ENCODE data around the gene THRAP3.

The THRAP3 gene

DNA sequence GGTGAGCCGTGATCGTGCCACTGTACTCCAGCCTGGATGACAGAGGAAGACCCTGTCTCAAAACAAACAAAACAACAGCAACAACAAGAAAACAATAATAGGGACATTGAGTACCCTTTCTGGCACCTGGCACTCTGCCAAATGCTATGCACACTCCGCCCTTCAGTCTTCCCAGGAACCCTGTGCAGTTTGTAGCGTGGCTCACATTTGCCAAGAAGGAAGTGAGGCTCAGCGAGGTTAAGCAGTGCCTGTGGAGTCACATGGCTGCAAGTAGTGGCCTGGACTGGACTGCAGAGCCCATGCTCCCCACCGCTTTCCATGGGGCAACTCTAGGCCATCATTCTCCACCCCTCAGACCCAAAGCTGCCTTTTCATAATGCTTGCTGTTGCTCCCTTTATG, 104.5 kb downstream of the THRAP3 start:
- no peak for DNase-seq

DNA sequence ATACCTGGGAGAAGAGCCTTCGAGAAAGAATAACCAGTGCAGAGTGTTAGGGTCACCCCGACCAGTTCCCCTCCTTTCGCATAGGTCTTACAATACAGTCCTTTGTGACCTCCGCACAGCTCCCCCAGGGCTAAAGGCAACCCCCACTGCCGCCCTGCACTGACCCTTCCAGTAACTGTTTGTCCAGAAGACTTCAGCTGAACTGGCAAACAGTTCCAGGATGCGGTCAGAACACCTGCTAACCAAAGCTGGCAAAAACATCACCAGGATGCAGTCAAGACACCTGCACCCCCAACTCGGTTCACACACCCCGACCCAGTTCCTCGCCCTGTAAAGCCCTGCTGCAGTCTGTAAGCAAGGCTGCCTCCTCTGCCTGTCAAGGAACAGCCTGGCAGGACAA, 105.6 kb downstream of the THRAP3 start:
- no peak for DNase-seq

DNA sequence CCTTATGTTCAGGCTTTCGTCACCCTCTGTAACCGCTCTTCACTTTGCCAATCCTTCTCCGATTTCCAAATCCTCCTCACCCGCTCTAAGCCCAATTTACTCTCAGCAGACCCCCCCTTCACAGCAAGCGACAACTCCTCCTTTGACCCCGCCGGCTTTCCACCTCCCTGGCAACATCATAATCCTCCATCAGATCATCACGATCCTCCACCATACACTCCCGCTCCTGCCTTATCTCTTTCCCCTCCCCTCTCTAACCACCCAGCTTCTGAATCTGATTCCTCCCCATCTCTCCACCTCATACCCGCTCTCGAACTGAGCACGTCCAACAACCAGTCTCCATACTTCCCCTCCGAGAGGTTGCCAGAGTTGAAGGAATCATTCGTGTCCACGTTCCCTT, 106.7 kb downstream of the THRAP3 start:
- DNase-seq = no peak

DNA sequence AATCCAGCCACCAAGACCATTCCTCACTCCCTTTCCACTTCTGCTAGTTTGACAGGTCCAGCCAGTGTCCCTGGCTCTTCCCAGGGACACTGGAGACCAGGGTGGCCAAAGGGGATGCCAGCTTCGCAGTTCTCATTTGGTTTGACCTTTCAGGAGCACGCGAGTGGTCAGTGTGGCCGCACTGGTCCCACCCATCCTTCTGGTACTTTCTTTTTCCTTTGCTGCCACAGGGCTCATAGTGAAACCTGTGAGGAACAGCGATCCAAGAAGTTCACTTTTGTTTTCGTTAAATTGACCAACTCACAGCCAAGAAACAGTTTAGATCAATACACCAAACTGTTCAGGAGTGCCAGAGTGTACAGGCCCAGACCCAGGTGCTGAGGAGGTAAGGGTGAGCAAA, 113.6 kb downstream of the THRAP3 start:
- DNase-seq = no peak

DNA sequence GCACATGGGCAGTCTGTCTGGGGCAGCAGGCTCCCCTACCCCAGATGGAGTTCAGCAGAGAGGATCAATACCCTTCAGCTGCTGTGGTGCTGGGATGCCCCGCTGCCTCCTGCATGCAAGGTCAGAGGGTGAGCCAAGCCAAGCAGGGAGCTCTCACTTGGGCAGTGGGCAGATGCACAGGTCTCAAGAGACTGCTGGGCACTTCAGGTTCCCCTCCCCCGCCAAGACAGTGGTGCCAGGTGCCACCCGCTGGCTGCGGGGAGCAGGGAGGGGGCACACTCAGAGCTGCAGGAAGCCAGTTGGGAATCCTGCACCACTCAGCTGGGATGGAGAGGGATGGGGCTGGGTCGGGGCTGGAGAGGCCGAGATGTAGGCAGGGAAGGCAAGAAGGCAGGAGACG, 115.0 kb downstream of the THRAP3 start:
- no peak for DNase-seq

DNA sequence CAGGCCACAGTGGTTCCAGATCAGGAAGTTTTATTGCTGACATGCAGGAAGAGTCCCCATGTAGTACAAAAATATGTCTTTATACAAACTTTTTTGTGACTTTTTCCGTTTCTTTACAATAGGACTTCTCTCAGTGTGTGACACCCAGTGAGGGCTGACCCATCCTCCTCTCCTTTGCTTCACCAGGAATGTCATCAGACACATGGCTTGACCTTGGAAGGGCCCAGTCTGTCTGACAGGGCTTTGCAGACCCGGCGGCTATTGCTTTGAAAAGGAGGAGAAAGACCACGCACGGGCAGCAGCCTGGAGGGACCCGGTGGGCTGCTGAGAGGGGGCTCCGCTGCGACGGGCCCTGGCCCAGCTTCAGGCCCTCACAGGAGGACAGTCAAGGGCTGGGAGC, 115.4 kb downstream of the THRAP3 start:
- DNase-seq = no peak

DNA sequence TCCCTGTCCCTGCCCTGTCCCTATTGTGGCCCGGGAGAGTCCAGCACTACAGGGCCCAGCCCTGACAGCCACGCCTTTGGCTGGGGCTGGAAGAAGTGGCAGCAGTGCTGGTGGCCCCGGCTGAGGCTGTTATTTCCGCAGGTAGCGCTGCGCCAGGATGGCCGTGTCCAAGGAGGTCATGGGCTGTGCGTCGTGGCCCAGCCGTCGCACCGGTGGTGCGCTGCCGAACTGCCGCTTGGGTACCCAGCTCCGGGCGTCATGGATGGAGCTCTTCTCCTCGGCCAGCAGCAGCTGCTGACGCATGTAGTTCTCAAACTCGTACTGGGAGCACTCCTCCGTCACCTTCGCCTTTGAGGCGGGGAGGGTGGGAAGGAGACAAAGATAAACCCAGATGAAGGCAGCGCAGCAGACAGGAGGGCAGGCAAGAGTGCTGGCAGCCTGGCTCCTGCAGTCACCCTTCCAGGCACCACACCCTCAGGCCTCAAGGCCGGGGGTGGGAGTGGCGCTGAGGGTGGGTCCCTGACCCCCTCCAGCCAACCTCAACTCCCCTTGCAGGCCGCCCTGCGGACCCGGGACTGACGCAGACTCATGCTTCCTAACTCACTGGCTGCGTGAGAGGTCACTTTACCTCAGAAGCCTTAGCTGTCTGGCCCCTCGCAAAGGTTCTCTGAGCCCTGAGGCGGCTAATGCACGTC, 117.5 kb downstream of the THRAP3 start:
- DNase-seq = no peak

DNA sequence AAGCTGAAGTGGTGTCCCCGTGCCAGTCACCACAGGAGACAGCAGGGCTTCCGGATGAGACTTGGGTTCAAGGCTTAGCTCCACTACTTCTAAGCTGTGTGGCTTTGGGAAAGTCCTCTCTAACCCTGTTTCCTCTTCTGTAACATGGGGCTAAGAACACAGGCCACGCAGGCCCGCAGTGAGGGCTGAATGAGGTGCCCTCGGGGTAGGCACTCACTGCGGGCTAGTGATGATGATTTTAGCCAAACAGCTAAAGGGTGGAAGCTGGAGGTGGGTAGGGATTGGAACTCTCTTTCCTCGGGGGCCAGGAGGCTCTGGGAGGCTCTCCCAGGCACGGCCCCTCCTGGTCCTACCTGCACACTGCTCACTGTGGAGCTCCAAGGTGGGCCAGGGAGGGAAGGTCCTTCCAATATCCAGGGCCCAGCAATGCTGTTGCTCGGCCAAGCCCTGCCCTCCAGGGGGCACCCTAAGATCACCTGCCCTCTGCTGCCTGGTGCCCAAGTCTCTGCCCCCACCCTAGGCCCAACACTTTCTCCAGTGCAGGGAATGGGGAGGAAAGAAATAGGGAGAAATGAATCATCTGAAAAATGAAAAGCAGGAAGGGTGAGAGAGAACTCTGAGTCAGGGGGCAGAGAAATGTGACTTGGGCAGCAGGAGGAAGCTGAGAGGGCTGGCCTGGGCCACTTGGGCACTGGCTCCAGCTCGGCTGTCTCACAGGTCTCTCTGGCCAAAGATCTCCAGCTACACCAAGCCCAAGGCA, 118.4 kb downstream of the THRAP3 start:
- no peak for DNase-seq

DNA sequence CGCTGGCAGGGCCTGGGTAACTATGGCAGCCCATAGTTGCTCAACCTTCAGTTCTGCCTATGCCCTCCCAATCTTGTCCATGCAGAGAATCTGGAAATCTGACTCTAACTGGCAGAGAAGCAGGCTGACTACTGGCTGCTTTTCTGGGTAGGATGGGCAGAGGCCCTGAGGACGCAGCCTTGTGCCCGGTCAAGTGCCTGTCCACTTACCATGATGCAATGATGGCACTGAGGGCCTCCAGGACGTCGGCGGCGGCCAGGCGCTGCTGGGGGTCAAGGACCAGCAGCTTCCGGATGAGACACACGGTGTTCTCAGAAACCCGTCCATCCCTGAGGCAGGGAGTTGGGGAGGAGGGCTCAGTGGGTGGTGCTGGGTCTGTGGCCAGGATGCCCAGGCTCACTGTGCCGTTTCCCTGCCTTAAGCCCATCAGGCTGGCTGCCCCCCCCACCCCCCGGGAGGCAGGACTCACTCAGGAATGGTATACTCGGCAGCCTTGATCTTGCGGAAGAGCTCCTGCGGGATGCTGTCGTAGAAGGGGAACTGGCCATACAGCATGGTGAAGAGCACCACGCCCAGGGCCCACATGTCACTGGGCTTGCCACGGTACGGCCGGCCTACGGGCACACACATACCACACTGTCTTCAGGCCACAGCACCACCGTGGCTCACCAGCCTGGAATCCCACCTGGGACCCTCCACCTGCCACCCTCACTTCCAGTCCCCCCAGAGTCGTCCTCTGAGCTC, 119.6 kb downstream of the THRAP3 start:
- DNase-seq = no peak

DNA sequence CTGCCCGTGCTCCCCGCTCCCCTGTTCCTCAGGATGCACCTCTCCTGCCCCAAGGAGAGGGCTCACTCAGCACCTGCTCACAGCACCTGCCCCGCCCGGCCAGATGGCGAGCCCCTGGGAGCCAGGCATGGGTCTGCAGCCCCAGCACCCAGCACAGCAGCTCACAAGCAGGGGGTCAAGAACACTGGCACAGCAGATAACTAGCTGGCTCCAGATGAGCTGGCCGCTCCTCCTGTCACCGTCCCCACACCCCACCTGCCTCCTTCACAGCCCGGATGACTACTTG, 120.1 kb downstream of the THRAP3 start:
- no peak for DNase-seq

DNA sequence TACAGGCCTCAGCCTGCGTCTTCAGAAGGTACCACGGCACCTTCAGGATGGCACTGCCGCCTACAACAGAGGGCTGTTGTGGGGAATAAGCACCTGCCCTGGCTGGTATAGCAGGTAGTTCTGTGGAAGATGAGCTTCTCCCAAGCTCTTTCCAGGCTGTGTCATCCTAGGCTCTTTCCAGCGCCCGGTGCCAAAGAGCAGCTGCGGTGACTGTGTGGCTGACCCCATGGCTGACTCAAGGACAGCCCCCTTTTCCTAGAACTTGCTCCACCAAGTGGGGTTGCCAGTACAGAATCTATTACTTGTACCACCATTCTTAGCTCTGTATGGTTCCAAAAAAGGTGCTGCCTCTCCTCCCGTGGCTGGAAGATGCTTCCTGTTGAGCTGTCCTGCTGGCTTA, 121.1 kb downstream of the THRAP3 start:
- DNase-seq = no peak

DNA sequence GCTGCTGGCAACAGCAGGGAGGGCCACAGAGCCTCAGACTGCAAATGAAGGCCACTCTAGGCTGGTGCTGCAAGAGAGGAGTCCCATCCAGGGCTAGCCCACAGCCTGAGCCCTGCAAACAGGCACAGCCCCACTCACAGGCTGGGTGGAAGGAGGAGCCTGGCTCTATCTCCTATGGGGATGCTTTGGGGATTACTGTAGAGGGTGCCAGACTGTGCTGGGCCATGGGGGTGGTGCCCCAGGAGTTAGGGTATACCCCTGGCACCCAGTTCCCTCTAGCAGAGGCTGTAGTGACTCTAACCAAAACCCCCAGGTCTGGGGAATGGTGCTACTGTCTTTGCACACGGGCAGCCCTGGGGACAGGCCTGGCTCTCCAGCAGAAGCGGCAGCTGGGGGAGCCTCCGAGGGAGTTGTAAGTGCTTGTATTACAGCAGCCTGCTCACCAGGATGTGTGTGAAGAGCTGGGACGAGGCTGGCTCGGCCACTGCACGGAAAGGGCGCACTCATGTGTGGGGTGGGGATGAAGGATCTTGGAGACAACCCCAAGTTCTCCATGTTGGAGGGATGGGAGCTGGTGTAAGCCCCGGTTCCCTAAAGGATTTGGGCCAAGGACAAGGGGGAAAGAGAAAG, 122.6 kb downstream of the THRAP3 start:
- no peak for DNase-seq

DNA sequence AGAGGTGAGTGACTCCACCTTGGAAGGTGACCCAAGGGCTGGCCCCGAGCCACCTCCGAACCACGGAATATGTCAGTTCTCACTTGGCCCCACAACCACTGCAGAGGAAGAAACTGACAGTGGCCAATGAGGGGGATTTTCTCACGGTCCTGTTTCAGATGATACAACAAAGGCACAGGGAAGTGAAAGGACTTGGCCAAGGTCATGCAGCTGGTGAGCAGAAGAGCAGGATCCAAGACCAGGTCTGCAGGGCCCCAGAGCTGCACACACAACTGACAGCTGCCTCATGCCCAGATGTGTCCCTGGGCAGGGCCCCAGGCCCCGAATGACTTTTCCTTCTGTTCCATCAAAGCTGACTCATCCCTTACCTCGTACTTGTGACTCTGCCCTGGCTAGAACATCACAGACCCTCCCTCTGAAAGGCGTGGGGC, 125.0 kb downstream of the THRAP3 start:
- DNase-seq = no peak

DNA sequence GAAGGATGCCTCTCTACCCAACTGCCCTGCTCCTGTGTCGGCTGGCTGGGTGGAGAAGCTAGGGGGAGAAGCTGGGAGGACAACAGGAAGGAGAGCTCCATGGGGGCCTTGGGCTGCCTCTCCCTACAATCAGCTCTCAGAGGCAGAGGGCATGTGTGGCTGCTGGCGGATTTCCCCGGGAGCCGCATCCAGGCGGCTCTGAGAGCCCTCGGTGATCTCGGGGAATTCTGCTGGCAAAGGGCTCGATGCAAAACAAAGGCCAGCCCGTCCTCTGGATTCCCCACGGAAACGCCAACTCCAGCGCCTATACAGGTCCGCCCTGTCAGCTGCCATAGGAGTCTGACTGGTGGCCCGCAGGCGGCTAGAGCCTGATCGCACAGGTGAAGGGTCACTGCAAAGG, 125.6 kb downstream of the THRAP3 start:
- DNase-seq = no peak

DNA sequence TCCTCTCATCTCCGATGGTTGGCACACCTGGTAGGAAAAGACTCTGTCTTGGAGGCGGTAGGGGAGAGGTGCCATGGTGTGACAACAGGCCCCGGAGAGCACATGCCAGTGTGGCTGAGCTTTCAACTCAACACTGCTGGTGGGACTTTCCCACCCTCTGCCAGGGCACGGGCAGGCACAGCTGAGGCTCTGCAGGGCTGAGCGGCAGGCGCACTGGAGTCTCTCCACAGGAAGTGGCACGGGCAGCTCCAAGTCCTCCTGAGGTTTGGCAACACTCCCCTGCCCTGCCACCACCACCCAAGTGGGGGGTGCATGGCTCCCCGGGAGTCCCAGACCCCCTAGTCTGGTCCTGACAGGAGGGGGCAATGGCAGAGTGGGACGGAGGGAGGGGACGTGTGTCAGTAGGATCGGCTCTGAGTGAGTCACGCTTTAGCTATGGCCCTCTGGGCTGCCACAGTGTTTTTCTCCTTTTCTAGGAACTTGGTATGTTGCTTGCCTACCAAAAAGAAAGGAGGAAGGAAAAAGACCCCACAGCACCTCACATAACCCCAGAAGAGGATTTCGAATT, 126.5 kb downstream of the THRAP3 start:
- no peak for DNase-seq

DNA sequence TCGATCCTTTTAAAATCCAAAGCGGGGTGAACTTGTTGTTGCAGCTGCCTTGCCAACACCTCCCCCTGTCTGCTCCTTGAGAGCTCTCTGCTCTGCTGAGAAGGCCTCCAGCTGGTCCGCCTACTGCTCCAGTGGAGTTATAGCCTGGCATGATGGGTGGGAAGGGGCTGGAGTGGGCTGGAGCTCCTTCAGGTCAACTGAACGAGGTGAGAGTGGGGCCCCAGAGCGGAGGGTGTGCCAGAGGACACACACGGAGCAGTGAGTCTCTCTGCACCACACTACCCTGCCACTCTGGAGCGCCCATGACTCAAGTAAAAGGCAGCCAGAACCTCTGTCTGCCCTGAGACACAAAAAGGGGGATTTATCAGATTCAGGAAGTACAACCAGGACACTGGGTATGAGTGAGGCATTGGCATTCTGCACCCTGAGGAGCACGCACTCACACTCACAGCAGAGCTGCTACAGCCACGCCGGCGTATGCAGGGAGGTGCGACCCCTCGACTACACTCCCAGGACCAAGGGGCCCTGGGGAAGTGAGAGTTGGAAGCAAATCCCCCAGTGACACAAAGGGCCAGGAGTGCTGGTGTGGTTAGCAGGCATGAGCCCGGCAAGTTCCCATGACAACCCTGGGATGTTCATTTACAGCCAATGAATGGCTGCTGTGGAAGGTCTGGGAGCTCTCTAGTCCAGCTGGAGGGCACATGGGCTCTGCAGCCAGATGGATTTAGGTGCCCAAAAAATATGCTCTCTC, 127.2 kb downstream of the THRAP3 start:
- no peak for DNase-seq

DNA sequence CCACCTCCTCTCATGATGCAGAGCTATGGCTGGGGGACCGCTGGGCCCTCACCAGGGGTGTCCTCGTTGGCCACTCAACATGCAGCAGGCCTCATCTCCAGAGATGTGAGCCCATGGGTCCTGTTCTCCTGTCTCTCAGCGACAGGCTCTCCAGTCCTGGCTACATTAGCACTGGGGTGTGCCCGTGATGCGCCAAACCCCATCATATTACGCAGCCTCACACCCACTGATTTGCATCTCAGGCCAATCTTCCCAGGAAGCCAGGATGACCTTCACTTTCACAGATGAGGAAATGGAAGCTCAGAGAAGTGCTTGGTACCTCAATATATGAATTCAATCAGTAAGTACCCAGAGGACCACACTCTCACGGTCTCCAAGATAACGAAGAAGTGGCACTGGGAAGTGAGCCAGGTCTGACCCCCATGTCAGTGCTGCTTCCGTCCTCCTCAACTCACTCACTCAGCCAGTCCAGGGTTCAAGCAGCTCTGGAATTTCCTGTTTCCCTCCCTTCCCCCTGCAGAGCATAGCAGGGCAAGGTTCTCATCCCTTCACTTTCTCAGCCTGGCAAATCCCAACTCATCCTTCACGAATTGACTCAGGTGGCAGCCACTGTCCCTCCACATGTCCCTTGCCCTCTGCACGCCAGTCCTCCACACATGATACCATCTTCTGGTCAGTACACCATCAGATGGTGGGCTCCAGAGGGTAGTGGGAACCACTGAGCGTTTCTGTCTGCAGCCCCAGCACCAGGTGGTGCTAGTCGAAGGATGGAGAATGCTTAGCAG, 128.1 kb downstream of the THRAP3 start:
- DNase-seq = no peak

DNA sequence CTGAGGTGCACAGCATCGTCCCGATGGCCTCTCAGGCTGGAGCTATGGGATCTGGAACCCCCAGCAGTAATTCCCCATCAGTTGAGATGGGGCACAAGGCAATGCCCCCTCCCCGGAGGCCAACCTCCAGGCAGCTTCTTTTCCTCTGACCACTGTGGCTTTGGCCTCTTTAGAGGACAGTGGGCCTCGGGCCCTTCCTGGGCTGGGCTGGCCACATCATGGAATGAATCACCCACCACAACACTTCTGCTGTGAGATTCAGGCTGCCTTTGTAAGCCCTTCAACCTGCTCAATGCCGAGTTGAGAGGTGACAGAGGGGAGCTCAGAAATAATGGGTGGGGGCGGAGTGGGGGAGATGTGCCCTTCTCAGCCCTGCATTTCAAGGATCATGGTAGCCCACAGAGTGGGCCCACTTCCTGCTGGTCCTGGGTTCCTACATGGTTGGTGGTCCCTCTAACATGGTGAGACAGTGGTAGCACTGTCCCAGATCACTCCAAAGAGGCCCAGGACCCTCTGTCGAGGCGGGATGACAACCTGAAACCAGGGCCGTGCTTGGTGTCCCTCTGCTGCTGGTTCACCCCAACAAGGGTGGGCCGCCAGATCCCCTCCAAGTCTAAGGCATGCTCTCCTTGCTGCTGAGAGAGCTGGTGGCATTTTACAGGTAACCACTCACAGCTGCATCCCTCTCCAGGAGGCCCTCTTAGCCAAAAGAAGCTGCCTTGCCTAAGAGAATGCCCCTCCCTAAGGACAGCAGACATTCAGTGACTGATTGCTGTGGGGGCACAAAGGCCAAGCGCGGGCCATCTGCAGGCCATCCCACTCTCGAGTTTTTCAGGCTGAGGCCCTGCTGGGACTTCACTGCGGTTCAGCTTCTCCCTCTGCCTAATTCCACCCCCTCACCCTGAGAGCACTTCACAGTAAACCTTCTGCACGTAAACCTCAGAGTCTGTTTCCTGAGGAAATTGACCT, 129.0 kb downstream of the THRAP3 start:
- no peak for DNase-seq

DNA sequence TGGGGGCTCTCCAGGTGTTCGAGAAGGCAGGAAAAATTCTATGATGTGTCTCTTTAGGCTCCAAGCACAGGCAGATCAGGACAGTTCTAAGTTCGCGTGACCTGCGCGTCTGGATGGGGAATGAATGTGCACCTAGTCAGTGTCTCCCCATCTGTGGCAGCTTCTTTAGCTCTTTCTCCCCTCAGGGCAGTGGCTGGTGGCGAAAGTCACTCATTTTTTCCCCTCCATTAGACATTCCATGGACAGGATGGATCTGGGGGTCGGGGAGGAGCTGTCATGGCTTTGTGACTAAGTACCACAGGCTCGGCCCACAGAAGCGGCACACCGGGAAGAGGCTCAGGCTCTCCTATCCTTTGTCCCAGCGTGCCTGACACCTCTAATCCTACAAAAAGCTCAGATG, 130.2 kb downstream of the THRAP3 start:
- no peak for DNase-seq

Data from NCI-H446 treated with DMSO at 0.1 percent for 48 hours (cell line).